Measurements from ENCODE around the gene NOX5. TPM values are rescaled to one million over a fixed set of nuclear protein-coding genes. Genes with fewer than 3 reads are reported as not detected.

The NOX5 gene
- total and polyA plus RNA-seq, 2 of the 13 experiments (the other 11 are each of a cell fraction or from before 2014, with no cell fraction given), result not detected

DNA sequence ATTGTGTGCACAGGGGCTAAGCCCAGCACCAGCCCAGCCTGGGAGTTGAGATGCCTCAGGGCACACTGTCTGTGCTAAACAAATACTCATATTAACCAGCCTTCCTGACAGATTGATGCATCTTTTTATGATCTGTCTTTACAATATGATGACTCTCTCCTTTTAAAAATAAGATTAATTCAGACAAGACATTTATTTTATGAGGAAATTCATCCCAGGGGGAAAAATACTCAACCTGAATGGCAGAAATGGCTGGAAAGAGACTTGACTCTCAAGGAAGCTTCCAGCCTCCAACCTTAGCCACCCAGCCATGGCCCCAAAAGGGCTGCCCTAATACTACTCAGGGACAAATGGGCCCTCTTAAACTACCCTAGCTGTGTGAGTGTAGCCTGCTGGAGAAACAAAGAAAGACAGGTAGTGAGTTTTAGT lies 46.9 kb downstream of the NOX5 start:
- in situ Hi-C loops (cut with HindIII; ENCODE audit: extremely low pct_ligation_motif_present, low pct_unique_long_range_greater_than_20kb), result no loop called here
- ATAC-seq (no peak), FAIRE-seq (no peak), DNase-seq (ENCODE audit: low spot score) (no peak)
- intact Hi-C loops (cut with micrococcal nuclease; ENCODE audit: unreplicated experiment), result no loop called here
- no peaks in the 10 kb centered on the region for H3K36me3 ChIP-seq (replicated peaks in 1 of 2; ENCODE audit: control insufficient read depth in 1 of 2, insufficient read depth in 2 of 2, low read length in 2 of 2)
- ChIA-PET CTCF (ENCODE audit: low intra/inter-chr PET ratio, low total read pairs) (no interaction called here), POLR2A (no interaction called here)
- H2AFZ ChIP-seq (ENCODE audit: low read length), result no peak overlapping the region
- no peaks in the 10 kb centered on the region for H3K79me2 ChIP-seq (ENCODE audit: insufficient read depth, low read length)
- BruUV-seq (replicated peaks), result no TSS peak
- peak overlapping the region; percentile 45; the same call in 1 of the 2 replicates for H3K4me2 ChIP-seq (ENCODE audit: low read depth, low read length)
- no peaks in the 10 kb centered on the region for H4K20me1 ChIP-seq (ENCODE audit: insufficient read depth, low read length)
- H3K27me3 ChIP-seq (ENCODE audit: control insufficient read depth in 1 of 2, insufficient read depth in 2 of 2, low read length in 2 of 2), result peaks cover 0 to 20% of the 10 kb centered on the region in 2 experiments; a peak in 2 of 5 replicates
- H3K4me1 ChIP-seq (ENCODE audit: insufficient read depth, low read length), result peaks cover 34% of the 10 kb centered on the region
- no peaks in the 10 kb centered on the region for H3K9me3 ChIP-seq (ENCODE audit: low read length)
- no peak overlapping the region for H3K27ac ChIP-seq (ENCODE audit: extremely low read length, insufficient read depth, low read length)
- H3K4me3 ChIP-seq (replicated peaks in 1 of 3; ENCODE audit: insufficient read depth in 1 of 3, low read depth in 2 of 3, low read length in 3 of 3), result no peak overlapping the region
- no peak overlapping the region for H3K9ac ChIP-seq (ENCODE audit: insufficient read depth, low read depth, low read length)
- TF ChIP-seq ZNF468 (CRISPR knock-in tag; IDR thresholded peaks at IDR 0.05), result no peak
- TF ChIP-seq, protein P1, sequence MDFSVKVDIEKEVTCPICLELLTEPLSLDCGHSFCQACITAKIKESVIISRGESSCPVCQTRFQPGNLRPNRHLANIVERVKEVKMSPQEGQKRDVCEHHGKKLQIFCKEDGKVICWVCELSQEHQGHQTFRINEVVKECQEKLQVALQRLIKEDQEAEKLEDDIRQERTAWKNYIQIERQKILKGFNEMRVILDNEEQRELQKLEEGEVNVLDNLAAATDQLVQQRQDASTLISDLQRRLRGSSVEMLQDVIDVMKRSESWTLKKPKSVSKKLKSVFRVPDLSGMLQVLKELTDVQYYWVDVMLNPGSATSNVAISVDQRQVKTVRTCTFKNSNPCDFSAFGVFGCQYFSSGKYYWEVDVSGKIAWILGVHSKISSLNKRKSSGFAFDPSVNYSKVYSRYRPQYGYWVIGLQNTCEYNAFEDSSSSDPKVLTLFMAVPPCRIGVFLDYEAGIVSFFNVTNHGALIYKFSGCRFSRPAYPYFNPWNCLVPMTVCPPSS (IDR thresholded peaks at IDR 0.05), result no peak
- TF ChIP-seq ZBTB1 (CRISPR knock-in tag; IDR thresholded peaks at IDR 0.05; ENCODE audit: borderline replicate concordance), result no peak
- no peak for TF ChIP-seq HNRNPK (IDR thresholded peaks at IDR 0.05; ENCODE audit: low read depth, low read length, poor library complexity, severe bottlenecking)
- TF ChIP-seq JDP2 (CRISPR knock-in tag; IDR thresholded peaks at IDR 0.05; ENCODE audit: borderline replicate concordance), result no peak
- no peak for TF ChIP-seq DPF2 (CRISPR knock-in tag; IDR thresholded peaks at IDR 0.05; ENCODE audit: borderline replicate concordance, low read depth)
- TF ChIP-seq ZNF674 (CRISPR knock-in tag; IDR thresholded peaks at IDR 0.05; ENCODE audit: low read depth), result no peak
- no peak for TF ChIP-seq ZSCAN29 (CRISPR knock-in tag; conservative IDR thresholded peaks at IDR 0.05)
- no peak for TF ChIP-seq TAF1 (CRISPR knock-in tag; IDR thresholded peaks at IDR 0.05)
- TF ChIP-seq ZNF556 (CRISPR knock-in tag; IDR thresholded peaks at IDR 0.05; ENCODE audit: borderline replicate concordance), result no peak
- no peak for TF ChIP-seq ATM (IDR thresholded peaks at IDR 0.05; ENCODE audit: borderline replicate concordance)
- no peak for TF ChIP-seq PHF5A (CRISPR knock-in tag; IDR thresholded peaks at IDR 0.05; ENCODE audit: low read depth, unreplicated experiment)
- no peak for TF ChIP-seq REXO4 (CRISPR knock-in tag; IDR thresholded peaks at IDR 0.05; ENCODE audit: borderline replicate concordance)
